Measurements from ENCODE around the gene TAF11L2. TPM values are rescaled to one million over a fixed set of nuclear protein-coding genes. Genes with fewer than 3 reads are reported as not detected.
"Not testable (repeated sequence)": the region's sequence is repeated elsewhere in the genome, so short reads cannot be mapped to it uniquely, and the experiment has no call there.

Gene TAF11L2
- total RNA-seq = not detected in 2 replicates

DNA sequence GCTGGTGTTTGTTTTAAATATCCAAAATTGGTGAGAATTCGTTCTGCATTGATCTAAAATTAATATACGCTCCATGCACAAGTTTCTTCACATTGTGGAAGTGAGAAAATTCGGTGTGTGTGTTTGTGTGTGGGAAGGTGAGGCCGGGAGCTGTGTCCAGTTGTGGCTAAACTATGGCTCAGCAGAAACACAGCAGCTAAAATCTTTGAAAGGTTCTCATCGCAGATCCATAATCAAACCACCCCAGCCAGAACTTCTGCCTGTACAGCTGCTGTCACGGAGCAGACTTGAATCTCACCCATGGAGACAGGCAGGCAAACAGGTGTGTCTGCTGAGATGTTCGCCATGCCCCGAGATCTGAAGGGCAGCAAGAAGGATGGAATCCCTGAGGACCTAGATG lies at the start of gene TAF11L2:
Gene TAF11L2 (plus strand): TSS at position 301 of the 400 bp plus-strand sequence.
- DNase-seq (ENCODE audit: low read depth in 2 of 2) = not testable (repeated sequence)

DNA sequence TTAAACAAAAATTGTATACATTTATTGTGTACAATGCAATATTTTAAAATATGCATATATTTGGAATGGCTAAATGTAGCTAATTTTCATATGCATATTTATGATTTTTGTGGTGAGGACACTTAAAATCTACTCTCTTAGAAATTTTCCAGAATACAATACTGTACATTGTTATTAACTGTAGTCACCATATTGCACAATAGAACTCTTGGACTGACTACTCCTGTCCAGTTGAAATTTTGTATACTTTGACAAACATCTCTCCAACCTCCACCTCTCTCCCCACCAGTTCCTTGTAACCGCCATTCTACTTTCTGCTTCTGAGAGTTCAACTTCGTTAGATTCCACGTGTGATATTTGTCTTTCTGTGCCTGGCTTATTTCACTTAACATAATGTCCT lies 49.2 kb upstream of the TAF11L2 start:
- DNase-seq (ENCODE audit: low read depth in 2 of 2) = no peak

DNA sequence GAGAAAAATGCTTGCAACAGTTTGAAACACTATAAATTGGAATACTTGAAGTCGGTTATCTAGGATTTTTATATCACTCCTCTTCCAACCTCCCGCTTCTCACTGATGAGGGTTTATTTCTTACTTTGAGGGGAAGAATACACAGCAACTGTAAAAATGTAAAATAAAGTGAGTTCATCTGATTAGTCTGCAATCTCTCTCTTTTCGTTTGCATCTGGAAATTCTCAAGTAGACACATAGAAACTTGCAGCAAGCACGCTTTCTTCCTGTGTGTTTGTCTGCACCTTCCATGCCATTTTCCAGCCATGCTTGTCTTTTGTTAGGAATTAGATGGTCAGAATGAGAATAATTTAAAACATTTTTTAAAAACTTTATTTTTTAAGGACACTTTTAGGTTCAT lies 45.1 kb upstream of the TAF11L2 start:
- DNase-seq (ENCODE audit: low read depth in 2 of 2) = no peak

DNA sequence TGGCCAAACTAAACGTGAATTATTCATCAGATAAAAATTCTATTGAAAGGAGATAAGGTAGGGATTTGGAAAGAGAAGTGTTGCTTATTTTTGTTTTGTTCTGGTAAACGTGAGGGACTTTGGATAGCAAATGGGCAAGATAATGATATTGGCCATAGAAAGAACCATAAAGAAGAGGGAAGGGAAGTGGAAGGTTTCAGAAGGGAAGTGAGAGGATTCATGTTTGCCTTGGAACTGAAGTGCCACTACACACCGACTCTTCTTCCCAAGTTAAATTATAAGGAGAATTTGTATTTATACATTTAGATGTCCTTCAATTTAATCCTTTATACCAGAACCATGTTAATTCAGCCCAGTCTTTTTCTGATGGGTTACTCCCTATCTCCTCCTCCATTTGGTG lies 42.1 kb upstream of the TAF11L2 start:
- DNase-seq (ENCODE audit: low read depth in 2 of 2) = no peak

DNA sequence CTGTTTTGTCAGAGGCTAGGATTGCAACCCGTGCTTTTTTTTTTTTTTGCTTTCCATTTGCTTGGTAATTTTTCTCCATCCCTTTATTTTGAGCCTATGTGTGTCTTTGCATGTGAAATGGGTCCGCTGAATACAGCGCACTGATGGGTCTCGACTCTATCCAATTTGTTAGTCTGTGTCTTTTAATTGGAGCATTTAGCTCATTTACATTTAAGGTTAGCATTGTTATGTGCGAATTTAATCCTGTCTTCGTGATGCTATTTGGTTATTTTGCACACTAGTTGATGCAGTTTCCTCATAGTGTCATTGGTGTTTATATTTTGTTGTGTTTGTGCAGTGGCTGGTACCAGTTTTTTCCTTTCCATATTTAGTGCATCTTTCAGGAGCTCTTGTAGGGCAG lies 36.2 kb upstream of the TAF11L2 start:
- no peak for DNase-seq (ENCODE audit: low read depth in 2 of 2)

DNA sequence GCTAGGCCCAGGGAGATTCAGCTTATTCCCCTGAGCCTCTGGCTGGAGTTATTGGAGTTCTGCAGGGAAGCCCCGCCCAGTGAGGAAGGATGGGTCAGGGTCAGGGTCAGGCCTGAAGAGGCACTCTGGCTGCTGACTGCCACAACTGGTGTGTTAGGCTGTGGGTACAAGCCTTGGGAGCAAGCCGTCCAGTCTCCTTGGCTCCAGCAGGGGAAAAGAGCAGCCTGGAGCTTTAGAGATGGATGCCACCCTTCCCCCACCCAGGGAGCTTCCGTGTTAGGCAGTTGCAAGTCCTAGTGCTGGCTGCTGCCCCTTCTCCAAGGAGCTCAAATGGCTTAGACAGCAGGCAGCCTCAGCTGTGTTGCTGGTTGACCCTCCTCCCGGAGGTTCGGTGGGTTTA lies 34.4 kb upstream of the TAF11L2 start:
- DNase-seq (ENCODE audit: low read depth in 2 of 2) = no peak

DNA sequence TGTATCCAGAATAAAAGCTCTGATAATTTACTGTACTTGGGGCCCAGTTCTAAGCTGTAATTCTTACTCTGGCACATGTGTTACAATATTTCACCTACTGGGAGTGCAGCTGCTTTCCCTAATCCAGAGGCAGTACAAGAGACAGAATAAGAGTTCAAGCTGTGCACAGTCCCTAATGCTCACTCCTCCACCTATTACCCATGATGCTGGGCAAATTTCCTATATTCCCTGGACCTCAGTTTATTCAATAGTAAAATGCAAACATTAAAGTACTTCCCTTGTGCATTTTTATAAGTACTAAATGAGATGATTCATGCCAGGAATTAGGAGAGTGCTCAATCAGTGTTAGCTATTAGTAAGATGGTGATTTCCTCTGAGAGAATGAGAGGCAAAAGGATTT lies 28.0 kb upstream of the TAF11L2 start:
- no peak for DNase-seq (ENCODE audit: low read depth in 2 of 2)

DNA sequence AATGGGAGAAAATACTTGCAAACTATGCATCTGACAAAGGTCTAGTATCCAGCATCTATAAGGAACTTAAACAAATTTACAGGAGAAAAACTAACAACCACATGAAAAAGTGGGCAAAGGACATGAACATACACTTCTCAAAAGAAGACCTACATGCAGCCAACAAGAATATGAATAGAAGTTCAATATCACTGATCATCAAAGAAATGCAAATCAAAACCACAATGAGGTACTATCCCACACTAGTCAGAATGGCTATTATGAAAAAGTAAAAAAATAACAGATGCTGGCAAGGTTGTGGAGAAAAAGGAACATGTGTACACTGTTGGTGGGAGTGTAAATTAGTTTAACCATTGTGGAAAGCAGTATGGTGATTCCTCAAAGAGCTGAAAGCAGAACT lies 23.0 kb upstream of the TAF11L2 start:
- not testable (repeated sequence) for DNase-seq (ENCODE audit: low read depth in 2 of 2)

DNA sequence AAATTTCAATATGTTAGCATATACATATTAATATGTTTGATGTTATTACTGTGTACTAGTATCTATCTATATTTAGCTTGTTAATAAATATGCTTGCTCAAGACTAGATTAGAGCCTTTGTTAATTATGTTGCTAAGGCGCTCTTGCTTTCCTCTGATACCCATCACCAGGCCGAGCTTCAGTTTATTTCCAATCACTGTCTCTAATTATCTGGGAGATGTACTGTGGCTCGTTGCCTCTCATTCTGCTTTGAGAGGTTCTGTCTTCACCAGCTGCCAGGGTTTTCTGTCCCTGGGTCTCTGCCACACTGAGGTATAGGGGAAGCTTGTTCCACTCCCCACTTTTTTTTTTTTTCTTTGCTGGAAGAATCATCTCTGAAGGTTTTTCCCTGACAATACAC lies 21.0 kb upstream of the TAF11L2 start:
- DNase-seq (ENCODE audit: low read depth in 2 of 2) = no peak

DNA sequence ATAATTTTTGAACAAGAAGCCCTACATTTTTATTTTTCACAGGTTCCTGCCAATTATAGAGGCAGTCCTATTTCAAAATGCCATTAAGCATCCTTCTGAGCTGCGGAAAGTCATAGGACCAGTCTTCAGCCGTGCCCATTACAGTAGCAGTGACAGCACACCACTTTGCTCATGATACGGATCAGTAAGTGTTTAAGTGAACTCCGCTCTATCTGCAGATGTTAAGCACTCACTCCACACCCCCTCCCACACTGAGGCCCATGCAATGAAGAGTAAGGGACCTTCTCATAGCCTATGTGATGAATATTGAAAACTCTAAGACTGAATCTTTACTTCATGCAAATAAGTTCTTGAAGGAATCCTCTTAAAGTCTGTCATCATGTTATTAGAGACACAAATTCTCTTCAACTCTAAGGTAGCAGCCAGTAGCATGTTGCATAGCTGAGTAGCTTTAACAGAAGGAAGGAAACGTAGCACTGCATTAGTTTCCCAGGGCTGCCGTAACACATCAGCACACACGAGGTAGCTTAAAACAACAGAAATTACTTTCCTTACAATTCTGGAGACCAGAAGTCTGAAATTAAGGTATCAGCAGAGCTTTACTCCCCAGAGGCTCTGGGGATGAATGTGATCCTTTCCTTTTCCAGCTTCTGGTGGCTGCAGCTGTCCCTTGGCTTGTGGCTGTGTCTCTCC lies 20.3 kb upstream of the TAF11L2 start:
- DNase-seq (ENCODE audit: low read depth in 2 of 2) = no peak

DNA sequence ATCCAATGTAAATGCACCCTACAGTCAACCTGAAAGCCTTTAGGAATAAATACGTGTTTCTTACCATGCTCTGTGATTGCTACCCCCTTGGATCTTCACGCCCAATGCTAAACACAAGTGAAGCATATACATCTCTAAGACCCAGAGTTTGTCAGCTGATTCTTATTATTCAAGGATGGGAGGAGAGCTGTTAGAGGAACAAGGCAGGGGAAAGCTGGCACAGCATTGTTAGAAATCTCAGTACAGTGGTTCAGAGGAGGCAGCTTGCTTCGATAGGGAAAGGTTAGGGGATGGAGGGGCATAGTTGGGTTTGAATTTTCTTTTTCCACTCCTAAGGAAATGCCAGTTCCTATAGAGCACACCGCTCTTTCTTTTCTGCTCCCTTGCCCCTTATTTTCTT lies 16.7 kb upstream of the TAF11L2 start:
- DNase-seq (ENCODE audit: low read depth in 2 of 2) = no peak

DNA sequence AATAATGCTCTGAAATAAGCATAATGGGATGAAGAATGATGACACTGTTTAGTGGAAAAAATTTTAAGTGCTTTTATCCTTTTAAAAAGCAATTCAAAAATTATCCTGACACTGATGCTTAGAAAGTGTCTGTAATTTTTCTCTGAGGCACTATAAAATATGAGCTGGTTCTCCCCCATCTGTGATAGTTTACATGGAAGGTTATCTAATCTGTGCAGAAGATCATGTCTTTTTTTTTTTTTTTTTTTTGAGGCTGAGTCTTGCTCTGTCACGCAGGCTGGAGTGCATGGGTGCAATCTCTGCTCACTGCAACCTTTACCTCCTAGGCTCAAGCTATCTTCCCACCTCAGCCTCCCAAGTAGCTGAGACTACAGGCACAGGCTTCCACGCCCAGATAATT lies 15.2 kb upstream of the TAF11L2 start:
- no peak for DNase-seq (ENCODE audit: low read depth in 2 of 2)

DNA sequence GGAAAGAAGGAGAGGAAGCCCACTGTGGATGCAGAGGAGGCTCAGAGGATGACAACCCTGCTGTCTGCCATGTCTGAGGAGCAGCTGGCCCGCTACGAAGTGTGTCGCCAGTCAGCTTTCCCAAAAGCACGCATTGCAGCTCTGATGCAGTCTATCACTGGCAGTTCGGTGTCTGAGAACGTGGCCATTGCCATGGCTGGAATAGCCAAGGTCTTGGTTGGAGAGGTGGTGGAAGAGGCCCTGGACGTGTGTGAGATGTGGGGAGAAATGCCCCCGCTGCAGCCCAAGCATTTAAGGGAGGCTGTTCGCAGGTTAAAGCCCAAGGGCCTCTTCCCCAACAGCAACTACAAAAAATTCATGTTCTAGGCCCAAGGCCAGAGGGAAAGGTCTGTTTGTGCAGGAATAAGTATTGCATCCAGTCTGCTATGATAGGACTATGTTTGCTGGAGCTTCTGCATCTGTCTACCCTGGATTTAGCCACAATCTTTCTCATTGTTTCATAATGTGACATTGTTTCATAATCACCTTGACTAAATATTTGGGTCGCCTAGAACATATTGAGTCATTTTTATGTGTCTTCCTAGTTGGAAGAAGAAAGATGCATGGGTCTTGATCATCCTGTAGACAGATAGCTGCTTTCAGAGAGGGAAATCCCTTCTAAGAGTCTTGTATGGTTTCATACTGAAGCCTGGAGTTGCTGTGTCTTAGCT lies 11.4 kb upstream of the TAF11L2 start:
- DNase-seq (ENCODE audit: low read depth in 2 of 2) = not testable (repeated sequence)

DNA sequence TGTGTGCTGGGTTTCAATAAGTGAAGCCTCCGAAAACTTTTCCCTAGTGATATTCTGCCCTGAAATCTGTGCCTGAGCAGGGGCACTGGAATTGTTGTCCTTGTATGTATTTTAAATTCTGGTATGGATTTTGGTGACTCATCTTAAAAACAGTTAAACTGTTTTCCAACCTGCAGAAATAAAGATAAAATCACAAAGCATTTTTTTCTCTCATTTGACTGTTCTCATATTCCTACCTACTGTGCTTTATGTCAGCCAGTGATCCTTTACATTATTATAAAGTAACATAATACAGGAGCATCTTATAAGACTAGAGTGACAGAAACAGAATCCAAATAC lies 10.9 kb upstream of the TAF11L2 start:
- DNase-seq (ENCODE audit: low read depth in 2 of 2) = no peak

DNA sequence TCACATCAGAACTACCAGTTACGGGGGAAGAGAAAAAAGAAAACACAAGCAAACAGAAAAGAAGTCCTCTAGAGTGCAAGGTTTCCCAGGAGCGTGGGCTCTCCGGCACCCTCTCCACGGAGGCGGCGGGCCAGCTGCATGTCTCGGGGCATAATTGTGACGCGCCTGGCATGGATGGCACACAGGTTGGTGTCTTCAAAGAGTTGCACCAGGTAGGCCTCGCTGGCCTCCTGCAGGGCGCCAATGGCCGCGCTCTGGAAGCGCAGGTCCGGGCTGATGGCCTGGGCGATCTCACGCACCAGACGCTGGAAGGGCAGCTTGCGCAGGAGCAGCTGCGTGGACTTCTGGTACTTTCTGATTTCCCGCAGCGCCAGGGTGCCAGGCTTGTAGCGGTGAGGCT lies 6.8 kb upstream of the TAF11L2 start:
- DNase-seq (ENCODE audit: low read depth in 2 of 2) = not testable (repeated sequence)

DNA sequence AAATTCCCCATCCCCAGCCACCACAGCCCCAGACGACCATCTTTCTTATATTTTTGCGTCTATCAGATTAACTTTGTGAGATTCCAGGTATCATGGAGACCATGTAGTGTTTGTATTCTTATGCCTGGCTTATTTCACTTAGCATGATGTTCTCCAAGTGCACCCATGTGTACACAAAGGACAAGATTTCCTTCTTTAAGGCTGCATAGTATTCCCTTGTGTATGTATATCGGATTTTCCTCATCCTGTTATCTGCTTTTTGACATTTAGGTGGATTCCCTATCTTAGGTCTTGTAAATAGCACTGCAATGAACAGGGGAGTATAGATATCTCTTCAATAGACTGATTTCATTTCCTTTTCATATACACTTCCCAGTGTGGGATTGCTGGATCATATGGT lies 5.3 kb upstream of the TAF11L2 start:
- no peak for DNase-seq (ENCODE audit: low read depth in 2 of 2)

DNA sequence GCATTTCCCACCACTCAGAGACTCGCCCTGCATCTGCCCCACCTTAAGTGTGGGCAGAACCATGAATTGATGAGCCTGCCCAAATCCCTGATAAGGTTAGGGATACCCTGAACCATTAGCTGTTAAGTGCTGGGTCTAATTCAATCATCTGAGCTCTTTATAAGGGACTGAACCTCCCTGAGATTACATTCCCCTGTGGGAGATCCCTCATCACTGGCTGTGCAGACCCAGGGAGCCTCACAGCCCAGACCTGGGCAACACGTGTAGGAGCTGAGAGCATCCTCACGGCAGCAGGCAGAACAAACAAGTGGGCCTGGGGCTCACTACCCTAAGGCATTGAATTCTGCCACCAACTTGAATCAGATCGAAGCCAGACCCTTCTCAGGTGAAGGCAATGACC lies 585 bp upstream of the TAF11L2 start:
- DNase-seq (ENCODE audit: low read depth in 2 of 2) = no peak

DNA sequence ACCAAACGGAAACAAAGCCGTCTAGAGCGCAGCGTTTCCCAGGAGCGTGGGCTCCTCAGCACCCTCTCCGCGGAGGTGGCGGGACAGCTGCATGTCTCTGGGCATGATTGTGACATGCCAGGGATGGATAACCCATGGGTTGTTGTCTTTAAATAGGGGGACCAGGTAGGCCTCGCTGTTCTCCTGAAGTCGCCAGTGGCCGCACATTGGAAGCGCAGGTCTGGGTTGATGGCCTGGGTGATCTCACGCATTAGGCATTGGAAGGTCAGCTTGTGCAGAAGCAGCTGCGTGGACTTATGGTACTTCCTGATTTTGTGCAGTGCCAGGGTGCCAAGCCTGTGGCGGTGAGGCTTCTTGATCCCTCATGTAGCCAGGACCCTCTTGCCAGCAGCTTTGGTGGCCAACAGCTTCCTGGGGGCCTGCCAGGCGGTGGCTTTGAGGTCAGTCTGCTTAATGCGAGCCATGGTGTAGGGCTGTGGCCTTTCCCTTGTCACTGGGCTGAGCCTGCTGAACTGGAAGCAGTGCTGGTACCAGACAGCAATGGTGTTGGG lies 13.8 kb downstream of the TAF11L2 start:
- DNase-seq (ENCODE audit: low read depth in 2 of 2) = no peak

DNA sequence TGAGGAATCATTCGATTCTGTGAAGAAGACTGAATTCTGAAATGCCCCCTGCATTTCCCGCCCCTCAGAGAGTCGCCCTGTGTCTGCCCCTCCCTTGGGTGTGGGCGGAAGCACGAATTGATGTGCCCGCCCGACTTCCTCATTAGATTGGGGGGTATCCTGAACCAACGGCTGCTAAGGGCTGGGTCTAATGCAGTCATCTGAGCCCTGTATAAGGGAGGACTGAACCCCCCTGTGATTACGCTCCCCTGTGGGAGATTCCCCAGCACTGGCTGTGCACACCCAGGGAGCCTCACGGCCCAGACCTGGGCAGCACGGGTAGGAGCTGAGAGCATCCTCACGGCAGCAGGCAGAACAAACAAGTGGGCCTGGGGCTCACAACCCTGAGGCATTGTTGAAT lies 19.5 kb downstream of the TAF11L2 start:
- not testable (repeated sequence) for DNase-seq (ENCODE audit: low read depth in 2 of 2)

DNA sequence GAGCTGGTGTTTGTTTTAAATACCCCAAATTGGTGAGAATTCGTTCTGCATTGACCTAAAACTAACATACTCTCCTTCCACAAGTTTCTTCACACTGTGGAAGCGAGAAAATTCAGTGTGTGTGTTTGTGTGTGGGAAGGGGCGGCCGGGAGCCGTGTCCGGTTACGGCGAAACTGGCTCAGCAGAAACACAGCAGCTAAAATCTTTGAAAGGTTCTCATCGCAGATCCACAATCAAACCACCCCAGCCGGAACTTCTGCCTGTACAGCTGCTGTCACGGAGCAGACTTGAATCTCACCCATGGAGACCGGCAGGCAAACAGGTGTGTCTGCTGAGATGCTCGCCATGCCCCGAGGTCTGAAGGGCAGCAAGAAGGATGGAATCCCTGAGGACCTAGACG lies 20.0 kb downstream of the TAF11L2 start, which contains the start of gene TAF11L3:
Gene TAF11L3 (plus strand): TSS at position 301 of the 400 bp plus-strand sequence.
- not testable (repeated sequence) for DNase-seq (ENCODE audit: low read depth in 2 of 2)

DNA sequence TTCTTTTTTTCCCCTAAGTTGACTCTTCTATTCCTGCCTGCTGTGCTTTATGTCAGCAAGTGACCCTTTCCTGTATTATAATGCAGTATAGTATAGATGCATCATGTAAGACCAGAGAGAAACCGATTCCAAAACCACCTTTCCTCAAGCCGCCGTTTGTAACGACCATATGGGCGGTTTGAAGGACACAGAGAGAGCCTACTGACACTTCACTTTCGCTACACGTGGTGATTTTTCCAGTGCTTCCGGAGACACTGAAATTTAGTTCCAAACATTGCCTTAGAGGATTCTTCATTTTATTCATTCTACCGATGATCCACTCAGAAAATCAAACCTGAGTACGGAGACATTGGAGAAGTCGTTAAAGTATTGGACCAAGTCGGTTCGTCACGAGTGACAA lies 21.5 kb downstream of the TAF11L2 start:
- DNase-seq (ENCODE audit: low read depth in 2 of 2) = not testable (repeated sequence)

DNA sequence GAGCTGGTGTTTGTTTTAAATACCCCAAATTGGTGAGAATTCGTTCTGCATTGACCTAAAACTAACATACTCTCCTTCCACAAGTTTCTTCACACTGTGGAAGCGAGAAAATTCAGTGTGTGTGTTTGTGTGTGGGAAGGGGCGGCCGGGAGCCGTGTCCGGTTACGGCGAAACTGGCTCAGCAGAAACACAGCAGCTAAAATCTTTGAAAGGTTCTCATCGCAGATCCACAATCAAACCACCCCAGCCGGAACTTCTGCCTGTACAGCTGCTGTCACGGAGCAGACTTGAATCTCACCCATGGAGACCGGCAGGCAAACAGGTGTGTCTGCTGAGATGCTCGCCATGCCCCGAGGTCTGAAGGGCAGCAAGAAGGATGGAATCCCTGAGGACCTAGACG lies 23.5 kb downstream of the TAF11L2 start, which contains the start of gene TAF11L4:
Gene TAF11L4 (plus strand): TSS at position 301 of the 400 bp plus-strand sequence.
- not testable (repeated sequence) for DNase-seq (ENCODE audit: low read depth in 2 of 2)

DNA sequence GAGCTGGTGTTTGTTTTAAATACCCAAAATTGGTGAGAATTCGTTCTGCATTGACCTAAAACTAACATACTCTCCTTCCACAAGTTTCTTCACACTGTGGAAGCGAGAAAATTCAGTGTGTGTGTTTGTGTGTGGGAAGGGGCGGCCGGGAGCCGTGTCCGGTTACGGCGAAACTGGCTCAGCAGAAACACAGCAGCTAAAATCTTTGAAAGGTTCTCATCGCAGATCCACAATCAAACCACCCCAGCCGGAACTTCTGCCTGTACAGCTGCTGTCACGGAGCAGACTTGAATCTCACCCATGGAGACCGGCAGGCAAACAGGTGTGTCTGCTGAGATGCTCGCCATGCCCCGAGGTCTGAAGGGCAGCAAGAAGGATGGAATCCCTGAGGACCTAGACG lies 26.9 kb downstream of the TAF11L2 start, which contains the start of gene TAF11L5:
Gene TAF11L5 (plus strand): TSS at position 301 of the 400 bp plus-strand sequence.
- not testable (repeated sequence) for DNase-seq (ENCODE audit: low read depth in 2 of 2)

Data from lung microvascular endothelial cell (primary cell).